ENCODE measurements around the gene GULP1.

Gene GULP1

DNA sequence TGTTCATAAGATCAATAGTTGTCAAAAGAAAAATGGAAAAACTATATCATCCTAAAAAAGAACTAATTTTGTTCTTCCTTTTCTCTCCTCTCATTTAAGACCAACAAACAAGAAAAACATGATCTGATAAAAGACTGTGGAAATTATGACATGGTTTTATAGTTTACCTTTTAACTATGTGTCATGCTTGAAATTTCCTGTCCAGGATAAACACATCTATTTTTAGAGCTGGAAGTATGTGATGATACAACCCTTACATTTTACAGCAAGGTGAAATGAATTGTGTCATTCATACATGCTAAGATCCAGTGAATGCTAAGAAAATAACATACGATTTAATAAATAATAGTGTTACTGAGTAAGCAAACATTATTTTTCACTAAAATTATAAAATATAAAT, 89.9 kb downstream of the GULP1 start:
- no peak for DNase-seq

GRCh38 chr2:188382107-188382506, 90.4 kb downstream of the GULP1 start:
- DNase-seq: no peak

GRCh38 chr2:188383158-188383557, 91.5 kb downstream of the GULP1 start:
- no peak for DNase-seq

GRCh38 chr2:188385857-188386256, 94.2 kb downstream of the GULP1 start:
- no peak for DNase-seq

DNA sequence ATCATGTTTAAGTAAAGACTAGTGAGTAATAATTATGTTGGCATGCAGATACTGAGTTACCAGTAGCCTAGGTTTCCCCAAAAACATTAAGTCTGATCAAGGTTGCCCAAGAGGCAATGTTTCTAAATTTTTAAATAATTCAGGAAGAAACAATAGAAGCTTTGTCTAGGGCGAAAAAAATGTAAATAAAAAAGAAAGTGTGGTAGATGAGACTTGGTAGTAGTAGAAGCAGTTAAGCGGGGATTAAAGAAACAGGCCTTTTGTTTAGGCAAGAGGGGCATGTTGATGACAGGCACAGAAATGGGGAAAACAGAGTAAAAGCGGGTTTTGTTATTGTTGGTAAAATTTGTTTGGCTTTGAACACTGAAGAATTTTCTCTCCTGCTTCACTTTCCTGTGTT, 97.2 kb downstream of the GULP1 start:
- no peak for DNase-seq

- DNase-seq: no peak
These were observed 99.7 kb downstream of the GULP1 start for GRCh38 chr2:188391354-188391753.

DNA sequence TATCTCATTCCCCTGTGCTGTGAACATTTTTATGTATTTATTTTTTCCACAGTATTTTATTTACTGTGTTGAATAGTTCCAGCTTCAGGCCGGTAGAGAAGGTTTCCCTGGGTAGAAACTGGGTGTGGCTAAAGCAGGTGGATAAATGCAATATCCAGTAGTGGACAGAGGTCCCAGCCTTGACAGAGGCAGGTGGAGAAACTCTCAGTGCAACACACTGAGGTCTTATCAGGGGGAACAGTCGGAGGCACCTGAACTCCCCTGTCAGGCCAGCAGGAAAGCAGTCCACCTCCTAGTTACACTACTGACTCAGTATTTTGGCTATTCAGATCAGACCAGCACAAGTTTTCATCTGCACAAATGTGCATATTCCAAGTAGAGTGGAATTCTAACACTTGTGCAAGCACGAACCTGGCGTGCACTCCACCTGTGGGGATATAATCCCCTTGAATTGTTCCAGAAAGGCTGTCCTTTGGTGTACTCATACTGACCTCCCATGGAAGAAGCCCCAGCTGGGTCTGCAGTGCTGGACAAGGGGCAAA, 103.3 kb downstream of the GULP1 start:
- no peak for DNase-seq

DNA sequence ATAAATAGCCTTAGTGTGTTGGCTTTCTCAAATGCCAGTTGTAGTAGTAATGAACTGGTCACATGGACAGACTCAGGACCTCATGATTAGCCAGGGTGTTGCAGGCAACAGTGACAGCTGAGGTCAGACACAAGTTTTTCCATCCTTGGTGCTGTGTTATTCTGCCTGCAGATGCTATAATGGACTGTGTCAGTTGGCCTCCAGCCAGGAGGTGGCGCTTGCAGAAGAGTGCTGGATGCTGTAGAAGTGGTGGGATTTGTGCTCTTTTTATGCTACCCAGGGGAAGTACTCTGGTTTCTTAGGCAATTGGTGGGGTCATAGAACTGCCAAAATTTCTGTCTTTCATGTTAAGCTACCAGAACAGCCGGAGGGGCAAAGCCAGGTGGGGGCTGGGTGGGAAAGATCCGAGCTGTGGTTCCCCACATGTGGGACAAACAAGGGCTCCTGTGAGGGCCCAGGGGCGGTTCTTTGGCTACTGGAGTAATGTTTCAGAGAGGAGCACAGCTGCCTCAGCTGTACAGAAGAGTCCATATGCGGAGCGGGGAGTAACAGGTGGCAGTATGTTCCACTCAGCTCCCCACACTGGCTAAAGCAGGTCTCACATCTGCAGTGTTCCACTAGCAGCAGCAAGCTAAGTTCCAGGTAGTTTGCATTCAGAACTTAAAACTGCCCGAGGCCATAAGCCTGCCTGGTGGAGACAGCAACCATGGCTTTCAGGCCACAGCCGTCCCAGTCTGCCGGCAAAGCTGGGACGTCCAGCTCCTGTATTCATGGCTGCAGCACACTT, 104.4 kb downstream of the GULP1 start:
- DNase-seq: no peak

DNA sequence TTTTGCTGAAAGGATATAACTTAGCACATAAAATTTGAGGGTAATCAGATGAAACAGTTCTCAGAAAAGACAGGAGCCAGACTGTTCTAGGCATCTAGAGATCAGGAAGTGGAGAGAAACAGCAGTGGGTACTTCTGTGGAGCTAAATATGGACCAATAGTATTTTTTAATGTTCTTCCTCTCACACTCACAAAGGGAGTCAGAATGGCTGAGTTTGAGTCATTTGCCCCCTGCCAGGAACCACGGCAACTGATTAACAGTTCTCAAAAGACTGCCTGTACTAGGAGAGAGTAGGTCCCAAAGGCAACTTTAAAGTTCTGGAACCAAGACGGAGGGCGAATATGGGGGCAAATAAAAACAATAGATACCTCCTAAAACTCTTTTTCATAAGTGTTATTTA, 107.5 kb downstream of the GULP1 start:
- no peak for DNase-seq

- no peak for DNase-seq
These were observed 112.0 kb downstream of the GULP1 start for GRCh38 chr2:188403676-188404075.

- no peak for DNase-seq
These were observed 112.8 kb downstream of the GULP1 start for GRCh38 chr2:188404341-188405004.

GRCh38 chr2:188406414-188406813, 114.7 kb downstream of the GULP1 start:
- no peak for DNase-seq

DNA sequence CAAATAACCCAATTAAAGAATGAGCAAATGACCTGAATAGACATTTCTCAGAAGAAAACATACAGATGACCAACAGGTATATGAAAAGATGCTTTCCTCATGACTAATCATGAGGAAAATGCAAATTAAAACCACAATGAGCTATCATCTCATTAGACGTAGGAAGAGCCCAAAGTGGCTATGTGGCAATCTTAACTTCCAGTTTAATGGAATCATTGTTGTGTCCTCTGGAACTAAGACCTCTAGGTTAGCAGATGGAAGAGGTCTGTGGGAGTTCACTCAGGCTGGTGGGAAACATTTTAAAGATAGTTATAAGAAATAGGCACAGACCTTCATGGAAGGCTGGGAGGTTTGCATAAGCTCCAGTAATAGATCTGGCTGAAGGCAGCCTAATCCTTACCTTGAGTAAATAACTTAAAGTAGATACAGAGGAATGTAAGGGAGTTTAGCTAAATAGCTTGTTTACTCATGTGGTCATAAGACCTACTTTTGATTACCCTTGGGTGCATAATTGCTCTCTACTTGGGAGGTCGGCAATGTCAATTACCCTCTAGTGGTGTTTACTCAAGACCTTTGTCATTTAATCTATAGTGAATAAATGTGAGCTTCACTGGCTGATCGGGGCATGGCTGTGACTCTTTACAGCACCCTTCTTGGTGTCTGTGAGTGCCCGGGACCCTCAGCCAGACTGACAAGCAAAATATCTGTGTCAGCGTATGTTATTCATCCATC, 119.0 kb downstream of the GULP1 start:
- DNase-seq: no peak

- DNase-seq: no peak
These were observed 120.5 kb downstream of the GULP1 start for GRCh38 chr2:188412190-188412589.

- no peak for DNase-seq
These were observed 122.7 kb downstream of the GULP1 start for GRCh38 chr2:188414411-188414810.

- DNase-seq: no peak
These were observed 123.4 kb downstream of the GULP1 start for GRCh38 chr2:188414869-188415753.

DNA sequence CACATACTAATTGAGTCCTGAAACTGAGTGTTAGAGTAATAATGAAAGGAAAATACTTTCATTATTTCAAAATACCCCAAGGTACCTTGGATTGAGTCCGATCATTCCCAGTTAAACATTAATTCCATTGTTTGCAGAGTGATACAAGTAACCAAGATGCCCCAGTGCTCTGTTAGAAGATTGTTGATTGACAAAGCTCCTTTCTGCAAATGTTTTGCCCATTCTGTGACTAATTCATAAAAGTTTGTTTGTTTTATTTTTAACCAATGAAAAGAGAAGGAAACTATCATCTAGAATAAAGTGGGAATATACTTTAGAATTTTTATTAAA, 124.0 kb downstream of the GULP1 start:
- no peak for DNase-seq

- DNase-seq: no peak
These were observed 124.7 kb downstream of the GULP1 start for GRCh38 chr2:188416367-188416766.

DNA sequence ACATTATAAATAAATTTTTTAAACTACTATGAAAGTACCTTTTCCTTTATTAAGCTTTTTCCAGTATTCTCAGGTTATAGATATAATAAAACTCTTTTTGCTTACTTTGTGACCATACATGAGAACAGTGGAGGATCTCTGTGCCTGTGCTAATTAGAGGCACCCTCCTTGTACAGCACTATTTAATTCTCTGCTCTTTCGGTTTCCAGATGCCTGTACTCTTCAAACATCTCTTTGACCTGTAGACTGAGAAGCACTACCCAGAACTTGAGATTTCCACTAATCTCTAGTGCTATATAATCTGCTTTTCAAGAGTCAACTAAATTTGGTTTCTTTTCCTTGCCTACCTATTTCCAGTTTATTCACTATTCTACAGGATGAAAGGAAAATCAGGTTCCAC, 131.1 kb downstream of the GULP1 start:
- no peak for DNase-seq

- DNase-seq: no peak
These were observed 133.6 kb downstream of the GULP1 start for GRCh38 chr2:188425266-188425665.

- no peak for DNase-seq
These were observed 134.4 kb downstream of the GULP1 start for GRCh38 chr2:188426121-188426520.

DNA sequence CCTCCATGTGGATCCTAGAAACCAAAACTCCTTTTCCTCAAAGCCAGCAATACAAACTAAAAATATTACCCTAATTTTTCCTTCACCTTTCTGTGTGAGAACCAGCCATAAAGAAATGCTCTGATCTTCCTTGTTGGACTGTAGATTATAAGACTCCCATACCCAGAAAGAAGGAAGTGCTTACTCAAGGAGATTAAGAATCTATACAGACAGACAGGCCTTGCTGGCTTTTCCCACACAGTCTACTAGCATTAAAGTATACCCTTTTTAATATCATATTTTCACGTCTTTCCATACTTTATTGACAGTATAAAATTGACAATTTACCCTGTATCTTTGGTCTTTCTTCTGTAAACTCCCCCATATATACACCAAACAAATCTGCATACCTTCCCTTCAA, 139.0 kb downstream of the GULP1 start:
- DNase-seq: no peak

GRCh38 chr2:188434018-188434417, 142.3 kb downstream of the GULP1 start:
- DNase-seq: no peak

Data from DMS153 (cell line).